Mucosa of descending colon (tissue), 3 donors: ENCODE data around the gene EFHD1. TPM values are rescaled to one million over a fixed set of nuclear protein-coding genes. Genes with fewer than 3 reads are reported as not detected.
"Not testable (repeated sequence)": the region's sequence is repeated elsewhere in the genome, so short reads cannot be mapped to it uniquely, and the experiment has no call there.

Experiments
- ATAC-seq: fragments of 200-7000 bp; cut with Tn5 transposase; one replicate; pipeline ENCODE4 v1.9.1; 2020; ENCODE audit warnings: mild to moderate bottlenecking, moderate library complexity
- DNase-seq, 3 donors: peaks; one replicate each; pipeline ENCODE4 v3.0.0-alpha.2; 2020
- H3K36me3 ChIP-seq: fragments of 200-600 bp; one replicate; pipeline ENCODE4 v1.8.0; 2021; ENCODE audit warnings: low read depth, mild to moderate bottlenecking
- H3K4me1 ChIP-seq: fragments of 200-600 bp; one replicate; pipeline ENCODE4 v1.8.0; 2021; ENCODE audit warnings: low read depth, mild to moderate bottlenecking
- H3K4me3 ChIP-seq: fragments of 200-600 bp; one replicate; pipeline ENCODE4 v1.8.0; 2021; ENCODE audit warnings: mild to moderate bottlenecking
- H3K9me3 ChIP-seq: fragments of 200-600 bp; one replicate; pipeline ENCODE4 v1.8.0; 2021; ENCODE audit warnings: mild to moderate bottlenecking
- CTCF ChIP-seq: fragments of 200-600 bp; IDR thresholded peaks from one replicate; pipeline ENCODE4 v1.8.0; 2022; ENCODE audit warnings: antibody characterized with exemption, mild to moderate bottlenecking
- intact Hi-C, 2 donors: fragments of 100-400 bp; cut with DNase I in 1 of 2; cut with micrococcal nuclease in 1 of 2; formaldehyde crosslinking; loops; one replicate each; pipeline versions ENCODE4 v1.11.0 to v1.11.1; 2022; cut with DNase I, micrococcal nuclease
- total RNA-seq, 3 donors: library from RNA; stranded (reverse); fragmentation: NEBNext Ultra II Directional in 2 of 3; extraction: Animal tissue kit (Norgen Biotek cat#: 25700) in 2 of 3; gene quantifications; one replicate each; pipeline versions ENCODE4 v1.2.1 to v1.2.4, GENCODE V29; 2021 to 2023
- donor health status: DM: no; HTN: no; CAD: no; lungs with moderate emphysema.
- donor health status: DM: no; HTN: no; CAD: no.
- donor health status: DM: no; HTN: yes; CAD: no.

EFHD1 gene
- total RNA-seq, 3 donors from 2014 or later: 2.2 to 4.8 (median 4.6) TPM

DNA sequence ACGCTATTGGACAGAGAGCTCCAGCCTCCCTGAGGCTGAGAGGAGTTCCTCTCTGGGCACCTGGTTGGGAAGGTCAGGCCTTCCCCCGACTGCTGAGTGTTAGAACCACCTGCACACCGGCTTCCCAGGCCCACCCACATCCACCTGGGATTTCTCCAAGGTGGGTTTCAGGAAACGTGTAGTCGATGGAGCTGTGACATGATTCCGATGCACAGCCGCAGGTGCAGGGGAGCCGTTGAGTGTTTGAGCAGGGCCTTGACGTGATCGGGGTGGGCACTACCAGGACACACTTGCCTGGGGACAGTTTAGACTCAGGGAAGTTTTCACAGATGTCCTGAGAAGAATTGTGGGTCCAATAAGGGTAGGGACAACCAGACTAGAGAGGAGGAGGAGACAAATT lies 42.0 kb downstream of the EFHD1 start:
- Histone ChIP-seq H3K4me3 (no peak overlapping the region), H3K9me3 (no peaks in the 10 kb centered on the region), H3K36me3 (no peaks in the 10 kb centered on the region), H3K4me1 (no peaks in the 10 kb centered on the region)
- DNase-seq (no peak), ATAC-seq (no peak)
- intact Hi-C loops: no loop called here
- TF ChIP-seq CTCF: no peak

- DNase-seq: no peak
Observed at GRCh38 chr2:232680006-232680405, 46.6 kb downstream of the EFHD1 start.

GRCh38 chr2:232681527-232681926 lies 48.1 kb downstream of the EFHD1 start:
- Histone ChIP-seq H3K4me3 (no peak overlapping the region), H3K4me1 (no peaks in the 10 kb centered on the region), H3K9me3 (no peaks in the 10 kb centered on the region), H3K36me3 (no peaks in the 10 kb centered on the region)
- no peak for ATAC-seq
- intact Hi-C loops: no loop called here
- TF ChIP-seq CTCF: no peak
- DNase-seq: no peak

More at GRCh38 chr2:232680006-232680405, 46.6 kb downstream of the EFHD1 start:
- H3K36me3 ChIP-seq: no peaks in the 10 kb centered on the region
- intact Hi-C loops: no loop called here
- H3K4me3 ChIP-seq: no peak overlapping the region
- no peak for ATAC-seq
- H3K9me3 ChIP-seq: no peaks in the 10 kb centered on the region
- no peak for TF ChIP-seq CTCF
- no peaks in the 10 kb centered on the region for H3K4me1 ChIP-seq

- no peak for ATAC-seq
- intact Hi-C loops: no loop called here
- Histone ChIP-seq H3K4me3 (no peak overlapping the region), H3K36me3 (no peaks in the 10 kb centered on the region), H3K9me3 (no peaks in the 10 kb centered on the region), H3K4me1 (no peaks in the 10 kb centered on the region)
- DNase-seq: no peak
- TF ChIP-seq CTCF: no peak
Observed at GRCh38 chr2:232683368-232683767, 50.0 kb downstream of the EFHD1 start.

DNA sequence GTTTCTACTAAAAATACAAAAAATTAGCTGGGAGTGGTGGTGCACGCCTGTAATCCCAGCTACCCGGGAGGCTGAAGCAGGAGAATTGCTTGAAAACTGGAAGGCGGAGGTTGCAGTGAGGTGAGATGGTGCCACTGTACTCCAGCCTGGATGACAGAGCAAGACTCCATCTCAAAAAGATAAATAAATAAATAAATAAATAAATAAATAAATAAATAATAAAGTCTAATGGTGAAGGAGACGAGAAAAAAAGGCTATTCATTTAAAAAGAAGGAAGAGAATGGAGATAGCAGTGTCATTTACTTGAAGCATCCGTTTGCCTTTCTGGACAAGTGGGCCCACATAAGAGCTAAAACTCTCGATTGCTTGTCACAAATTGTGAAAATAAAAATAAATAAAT lies 52.0 kb downstream of the EFHD1 start:
- H3K36me3 ChIP-seq, H3K4me1 ChIP-seq, H3K9me3 ChIP-seq, H3K4me3 ChIP-seq, intact Hi-C loops, ATAC-seq, DNase-seq: not testable (repeated sequence)

DNA sequence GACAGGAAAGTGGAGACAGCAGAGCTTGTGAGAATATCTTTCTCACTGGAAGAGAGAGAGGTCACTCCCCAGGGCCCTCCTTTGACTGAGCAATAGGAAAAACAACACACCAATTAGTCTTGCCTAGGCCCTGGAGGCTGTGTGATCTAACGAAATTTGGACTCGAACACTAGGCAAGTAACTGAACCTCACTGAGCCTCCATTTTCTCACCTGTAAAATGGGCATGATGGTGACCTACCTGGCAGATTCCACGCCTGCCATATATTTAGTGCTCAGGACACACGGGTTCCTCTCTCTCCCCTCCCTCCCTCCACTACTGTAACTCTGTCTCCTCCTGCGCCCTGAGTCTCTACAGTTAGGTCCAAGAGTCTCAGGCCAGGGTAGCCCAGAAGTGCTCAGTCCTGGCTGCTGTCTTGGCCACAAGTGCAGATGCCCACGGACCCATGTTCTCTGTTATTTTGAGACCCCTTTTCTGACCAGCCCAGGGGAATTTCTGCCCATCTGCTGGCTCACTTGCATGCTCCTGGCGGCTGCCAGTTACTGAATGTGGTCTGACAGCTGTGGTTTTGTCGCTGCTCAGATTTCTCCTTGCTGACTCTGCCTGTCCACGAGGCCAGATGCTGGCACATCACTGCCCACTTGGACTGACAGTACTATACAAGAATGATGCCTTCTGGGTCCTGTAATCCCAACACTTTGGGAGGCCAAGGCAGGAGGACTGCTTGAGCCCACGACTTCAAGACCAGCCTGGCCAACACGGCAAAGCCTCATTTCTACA lies 54.2 kb downstream of the EFHD1 start:
- intact Hi-C loops: no loop called here
- Histone ChIP-seq H3K4me1 (no peaks in the 10 kb centered on the region), H3K4me3 (no peak overlapping the region), H3K36me3 (no peaks in the 10 kb centered on the region), H3K9me3 (no peaks in the 10 kb centered on the region)
- no peak for ATAC-seq
- no peak for DNase-seq
- no peak for TF ChIP-seq CTCF
